Aorta (tissue), 5 donors: ENCODE data around the gene PLEKHB1. TPM values are rescaled to one million over a fixed set of nuclear protein-coding genes. Genes with fewer than 3 reads are reported as not detected.
A peak's percentile ranks its signal among the peaks of the same experiment; 100 is the strongest.

Experiments
- ATAC-seq: fragments of 200-7000 bp; cut with Tn5 transposase; one replicate; pipeline ENCODE4 v1.9.1; 2022; ENCODE audit warnings: moderate library complexity; ENCODE audit not compliant: low FRiP score
- DNase-seq, 2 donors: peaks; one replicate each; pipeline ENCODE4 v3.0.0-alpha.2; 2020
- H3K27ac ChIP-seq, 2 donors: one replicate each; pipeline ENCODE4 v1.5.1; 2013; ENCODE audit warnings: low read length in 2 of 2, mild to moderate bottlenecking in 2 of 2, moderate library complexity in 2 of 2, control low read depth in 1 of 2, inconsistent platforms in 1 of 2, low read depth in 1 of 2
- H3K27me3 ChIP-seq, 2 donors: one replicate each; pipeline ENCODE4 v1.6.1; 2013; ENCODE audit warnings: control low read depth in 1 of 2, low read length in 1 of 2, mild to moderate bottlenecking in 1 of 2, moderate library complexity in 1 of 2; ENCODE audit not compliant: insufficient read depth in 2 of 2, control insufficient read depth in 1 of 2
- H3K36me3 ChIP-seq, 2 donors: one replicate each; pipeline ENCODE4 v1.6.1; 2013; ENCODE audit warnings: control low read depth in 1 of 2, low read length in 1 of 2, mild to moderate bottlenecking in 1 of 2; ENCODE audit not compliant: insufficient read depth in 2 of 2, control insufficient read depth in 1 of 2
- H3K4me1 ChIP-seq, 2 donors: one replicate each; pipeline ENCODE4 v1.6.1; 2013; ENCODE audit warnings: low read length in 2 of 2, control low read depth in 1 of 2, mild to moderate bottlenecking in 1 of 2, moderate library complexity in 1 of 2; ENCODE audit not compliant: insufficient read depth in 2 of 2, control insufficient read depth in 1 of 2
- H3K4me3 ChIP-seq, 2 donors: one replicate each; pipeline ENCODE4 v1.5.1; 2013; ENCODE audit warnings: low read length in 2 of 2, control low read depth in 1 of 2, mild to moderate bottlenecking in 1 of 2
- H3K9me3 ChIP-seq: one replicate; pipeline ENCODE4 v1.6.1; 2013; ENCODE audit warnings: mild to moderate bottlenecking, low read length; ENCODE audit not compliant: control insufficient read depth
- WGBS, 2 donors: extraction: QIAGEN DNeasy Blood & Tissue Kit; methylation state at CpG; one replicate each; pipeline ENCODE4 v1.1.7; 2013; 5-methylcytosine and 5-hydroxymethylcytosine counted together
- intact Hi-C, 2 donors: fragments of 100-400 bp; cut with DNase I; formaldehyde crosslinking; loops; one replicate each; pipeline versions ENCODE4 v1.14.2 to v1.15.0; 2022
- long read RNA-seq, 2 donors: library from polyadenylated mRNA; unstranded; transcript quantifications; one replicate each; pipeline ENCODE4 v2.0.0, GENCODE V29; 2020 to 2021
- polyA plus RNA-seq, 2 donors: library from polyadenylated mRNA; stranded (reverse); fragments of 200-250 nt; gene quantifications; one replicate each; pipeline ENCODE4 v1.2.3, GENCODE V29; 2013
- total RNA-seq, 2 donors: library from RNA; stranded (reverse); fragmentation: NEBNext Ultra II Directional; extraction: Animal tissue kit (Norgen Biotek cat#: 25700); gene quantifications; one replicate each; pipeline ENCODE4 v1.2.1, GENCODE V29; 2021
- donor health status: healthy with polysubstance abuse.
- donor health status: Bipolar disorder and iron deficiency.
- donor health status: DM: no; HTN: no; CAD: no.
- donor health status: DM: no; HTN: no; CAD: no.
- donor health status: DM: yes; HTN: yes; CAD: no.

The PLEKHB1 gene
- total RNA-seq, result 10 to 100 TPM in 1 of 2 donors, 1 to 10 TPM in 1; 3.5 to 10.5 TPM
- polyA plus RNA-seq, result 10 to 100 TPM in 1 of 2 donors, 1 to 10 TPM in 1; 3.3 to 14.1 TPM
- long read RNA-seq, donor 1, transcript PLEKHB1-201 (7 exons, 2,016 nt), result major isoform, 6 of 8 reads
- long read RNA-seq, donor 1, partial matches to known transcripts, result 1 of 8 reads
- long read RNA-seq, donor 1, other reads (novel, unspliced or antisense), result 0 of 8 reads
- long read RNA-seq, donor 2, partial matches to known transcripts, result 0 of 4 reads
- long read RNA-seq, donor 2, other reads (novel, unspliced or antisense), result 1 of 4 reads

GRCh38 chr11:73645972-73646631, at the start of gene PLEKHB1:
Gene PLEKHB1, plus strand, starts transcription at chr11:73646581. Its CDS starts 28 bp downstream, at chr11:73646609.
- H3K36me3 ChIP-seq, result no peaks in the 10 kb centered on the region
- H3K27ac ChIP-seq, result no peak within 1 kb of the TSS
- no peaks in the 10 kb centered on the region for H3K27me3 ChIP-seq
- H3K4me3 ChIP-seq, result no peak within 1 kb of the TSS
- no peaks in the 10 kb centered on the region for H3K4me1 ChIP-seq
- ATAC-seq (no peak), DNase-seq (peak in 1 of 2 donors; percentile 62)
- H3K9me3 ChIP-seq, result no peaks in the 10 kb centered on the region
- 48 to 52% methylated on average over 26 of the region's 26 CpGs for WGBS, 2 donors
- intact Hi-C loops, result no loop called here

GRCh38 chr11:73597336-73597955, 48.9 kb upstream of the PLEKHB1 start:
- Histone ChIP-seq H3K4me1 (no peaks in the 10 kb centered on the region), H3K9me3 (no peaks in the 10 kb centered on the region), H3K27ac (no peak overlapping the region), H3K36me3 (no peaks in the 10 kb centered on the region), H3K4me3 (peak overlapping the region; percentile 47 to 76), H3K27me3 (no peaks in the 10 kb centered on the region)
- DNase-seq (no peak), ATAC-seq (no peak)
- intact Hi-C loops, result no loop called here
- WGBS, 2 donors, result 2% methylated on average over 23 to 27 of the region's 27 CpGs

GRCh38 chr11:73597956-73598718, 48.2 kb upstream of the PLEKHB1 start, which contains the start of gene FAM168A:
Gene FAM168A, minus strand, starts transcription at chr11:73598112. Its CDS starts 129,638 bp downstream, at chr11:73468474.
- ATAC-seq, result peak; percentile 100
- H3K36me3 ChIP-seq, result no peaks in the 10 kb centered on the region
- 0% methylated on average over 41 to 64 of the region's 64 CpGs for WGBS, 2 donors

GRCh38 chr11:73598719-73599379, 47.5 kb upstream of the PLEKHB1 start:
- ATAC-seq (no peak), DNase-seq (no peak)
- Histone ChIP-seq H3K27me3 (no peaks in the 10 kb centered on the region), H3K4me3 (peak overlapping the region; percentile 73 to 85), H3K36me3 (no peaks in the 10 kb centered on the region), H3K27ac (peak overlapping the region in 1 of 2 donors; percentile 82), H3K9me3 (no peaks in the 10 kb centered on the region), H3K4me1 (no peaks in the 10 kb centered on the region)
- intact Hi-C loops, result no loop called here
- WGBS, 2 donors, result 37 to 38% methylated on average over 20 of the region's 20 CpGs

More at GRCh38 chr11:73597956-73598718, 48.2 kb upstream of the PLEKHB1 start, which contains the start of gene FAM168A:
- Histone ChIP-seq H3K4me3 (peak within 1 kb of the TSS; percentile 73 to 85), H3K27ac (peak within 1 kb of the TSS in 1 of 2 donors; percentile 82), H3K9me3 (no peaks in the 10 kb centered on the region), H3K27me3 (no peaks in the 10 kb centered on the region), H3K4me1 (no peaks in the 10 kb centered on the region)
- intact Hi-C loops, result no loop called here
- DNase-seq, result peak; percentile 98 to 99

- 83 to 87% methylated on average over 5 of the region's 5 CpGs for WGBS, 2 donors
- no peaks in the 10 kb centered on the region for H3K4me1 ChIP-seq
- DNase-seq, result no peak
- no peak overlapping the region for H3K27ac ChIP-seq
- no peaks in the 10 kb centered on the region for H3K36me3 ChIP-seq
- no peak for ATAC-seq
- H3K9me3 ChIP-seq, result peaks cover 1% of the 10 kb centered on the region
- intact Hi-C loops, result no loop called here
- H3K4me3 ChIP-seq, result no peak overlapping the region
- H3K27me3 ChIP-seq, result no peaks in the 10 kb centered on the region
Measured at GRCh38 chr11:73612601-73613140, 33.7 kb upstream of the PLEKHB1 start.

GRCh38 chr11:73614591-73614990, 31.8 kb upstream of the PLEKHB1 start:
- H3K4me1 ChIP-seq, result no peaks in the 10 kb centered on the region
- no peak for ATAC-seq

GRCh38 chr11:73622926-73623593, 23.3 kb upstream of the PLEKHB1 start:
- H3K9me3 ChIP-seq, result no peaks in the 10 kb centered on the region
- H3K27me3 ChIP-seq, result no peaks in the 10 kb centered on the region
- no peaks in the 10 kb centered on the region for H3K36me3 ChIP-seq
- DNase-seq (no peak), ATAC-seq (no peak)
- intact Hi-C loops, result no loop called here
- no peaks in the 10 kb centered on the region for H3K4me1 ChIP-seq
- no peak overlapping the region for H3K4me3 ChIP-seq
- no peak overlapping the region for H3K27ac ChIP-seq
- WGBS, 2 donors, result 65 to 66% methylated on average over 4 of the region's 4 CpGs

More at GRCh38 chr11:73614591-73614990, 31.8 kb upstream of the PLEKHB1 start:
- H3K9me3 ChIP-seq, result peaks cover 1% of the 10 kb centered on the region
- H3K27me3 ChIP-seq, result no peaks in the 10 kb centered on the region
- DNase-seq, result no peak
- no peak overlapping the region for H3K27ac ChIP-seq
- no peak overlapping the region for H3K4me3 ChIP-seq
- intact Hi-C loops, result no loop called here
- H3K36me3 ChIP-seq, result no peaks in the 10 kb centered on the region
